ENCODE data around the gene LMOD1.
A peak's percentile ranks its signal among the peaks of the same experiment; 100 is the strongest.
"Not testable (repeated sequence)": the region's sequence is repeated elsewhere in the genome, so short reads cannot be mapped to it uniquely, and the experiment has no call there.

Gene LMOD1

GRCh38 chr1:201890806-201891450 is 55.4 kb downstream of the LMOD1 start:
- no peak for DNase-seq

GRCh38 chr1:201890223-201890622 is 56.1 kb downstream of the LMOD1 start:
- no peak for DNase-seq

- no peak for DNase-seq
Observed at GRCh38 chr1:201889090-201889968, 57.0 kb downstream of the LMOD1 start.

- peak; percentile 5 for DNase-seq
Observed at GRCh38 chr1:201888282-201889089, 57.9 kb downstream of the LMOD1 start, which contains the start of gene SHISA4. SHISA4 (plus strand) TSS chr1:201888898; CDS start chr1:201888995, 97 bp downstream.

GRCh38 chr1:201887116-201887866 is 59.1 kb downstream of the LMOD1 start:
- DNase-seq: no peak

- DNase-seq: no peak
Observed at GRCh38 chr1:201886103-201886885, 60.1 kb downstream of the LMOD1 start.

GRCh38 chr1:201885531-201886075 is 60.7 kb downstream of the LMOD1 start:
- DNase-seq: no peak

- no peak for DNase-seq
Observed at GRCh38 chr1:201884425-201884824, 61.9 kb downstream of the LMOD1 start.

- no peak for DNase-seq
Observed at GRCh38 chr1:201883786-201884185, 62.6 kb downstream of the LMOD1 start.

- no peak for DNase-seq
Observed at GRCh38 chr1:201883266-201883665, 63.1 kb downstream of the LMOD1 start.

- no peak for DNase-seq
Observed at GRCh38 chr1:201882665-201883132, 63.6 kb downstream of the LMOD1 start.

- DNase-seq: no peak
Observed at GRCh38 chr1:201881617-201882016, 64.7 kb downstream of the LMOD1 start.

GRCh38 chr1:201880928-201881571 is 65.3 kb downstream of the LMOD1 start:
- DNase-seq: no peak

- no peak for DNase-seq
Observed at GRCh38 chr1:201877877-201878401, 68.4 kb downstream of the LMOD1 start.

GRCh38 chr1:201876148-201876818 is 70.1 kb downstream of the LMOD1 start:
- DNase-seq: no peak

- no peak for DNase-seq
Observed at GRCh38 chr1:201874672-201875071, 71.7 kb downstream of the LMOD1 start.

- no peak for DNase-seq
Observed at GRCh38 chr1:201870397-201870796, 76.0 kb downstream of the LMOD1 start.

- no peak for DNase-seq
Observed at GRCh38 chr1:201861448-201861847, 84.9 kb downstream of the LMOD1 start.

- DNase-seq: no peak
Observed at GRCh38 chr1:201859424-201859823, 86.9 kb downstream of the LMOD1 start.

- not testable (repeated sequence) for DNase-seq
Observed at GRCh38 chr1:201856722-201857121, 89.6 kb downstream of the LMOD1 start.
